Activated CD8-positive, alpha-beta memory T cell treated with anti-CD3 and anti-CD28 coated beads, Interleukin-2, amount 50 U/mL, for 1 hour (primary cell): ENCODE data around the gene CRELD2.

Experiments
- DNase-seq: peaks from one replicate; pipeline ENCODE4 v3.0.0-alpha.2; 2020; ENCODE audit errors: extremely low read depth

CRELD2 gene

GRCh38 chr22:49956914-49957825 is 38.7 kb downstream of the CRELD2 start:
- no peak for DNase-seq

DNA sequence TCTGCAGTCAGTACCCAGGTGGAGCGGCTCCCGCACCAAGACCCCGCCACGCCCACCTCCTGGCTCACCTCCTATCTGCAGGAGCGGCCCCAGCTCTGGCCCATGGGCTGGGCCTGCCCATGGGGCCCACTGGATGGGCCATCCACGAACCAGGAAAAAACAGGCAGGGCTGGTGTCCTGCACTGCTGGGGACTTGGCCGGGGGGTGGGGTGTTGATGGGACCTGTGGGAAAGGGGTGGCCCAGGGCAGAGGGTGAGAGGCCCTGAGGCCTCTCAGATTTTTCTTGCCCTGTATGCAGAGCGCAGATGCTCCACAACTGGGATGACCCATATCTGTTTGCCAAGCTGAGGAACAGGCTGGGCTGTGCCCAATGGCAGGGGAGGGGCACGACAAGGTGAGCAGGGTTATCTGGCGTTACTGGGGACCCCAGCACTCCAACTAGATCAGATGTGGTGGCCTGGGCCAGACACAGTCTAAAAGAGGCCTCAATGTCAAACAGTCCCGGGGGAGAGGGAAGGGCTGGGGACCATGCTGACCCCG is 39.5 kb downstream of the CRELD2 start:
- no peak for DNase-seq

- no peak for DNase-seq
Measured at GRCh38 chr22:49958366-49958921, 40.0 kb downstream of the CRELD2 start.

DNA sequence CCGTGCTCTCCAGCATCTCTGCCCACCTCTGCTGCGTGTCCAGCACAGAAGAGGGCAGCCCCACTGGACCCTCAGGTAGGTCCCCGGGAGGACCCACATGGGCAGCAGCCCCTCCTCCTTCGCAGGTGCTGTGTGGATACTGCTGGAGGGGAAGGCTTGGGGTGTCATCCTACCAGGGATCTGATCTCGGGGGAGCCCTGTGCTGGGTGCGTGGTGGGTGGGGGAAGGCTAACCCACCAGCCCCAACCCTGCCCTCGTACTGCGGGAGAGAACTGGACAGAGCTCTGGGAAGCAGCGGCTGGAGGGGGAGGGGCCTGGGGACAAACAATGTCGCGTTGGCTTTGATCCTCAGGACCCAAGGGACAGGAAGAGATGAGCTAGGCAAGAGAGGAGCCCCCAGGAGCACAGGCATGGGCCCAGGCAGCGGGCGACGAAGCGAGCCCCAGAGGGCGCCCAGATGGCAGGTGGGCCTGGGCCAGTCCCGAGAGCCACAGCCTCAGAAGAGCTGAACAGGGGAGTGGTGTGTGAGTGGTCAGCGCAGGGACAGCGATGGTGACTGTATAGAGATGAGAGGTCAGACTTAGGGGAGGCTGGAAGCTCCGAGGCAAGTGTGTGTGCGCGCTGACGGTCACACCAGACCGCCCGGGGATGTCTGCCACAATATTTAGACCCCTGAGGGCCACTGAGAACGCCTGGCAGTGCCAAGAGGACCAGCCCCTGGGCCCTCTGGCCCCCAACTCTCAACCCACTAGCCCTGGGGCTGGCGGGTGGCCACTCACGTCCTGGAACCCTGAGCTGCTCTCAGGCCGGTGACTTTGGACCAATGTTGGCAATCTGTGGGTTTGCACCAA is 40.7 kb downstream of the CRELD2 start:
- no peak for DNase-seq

DNA sequence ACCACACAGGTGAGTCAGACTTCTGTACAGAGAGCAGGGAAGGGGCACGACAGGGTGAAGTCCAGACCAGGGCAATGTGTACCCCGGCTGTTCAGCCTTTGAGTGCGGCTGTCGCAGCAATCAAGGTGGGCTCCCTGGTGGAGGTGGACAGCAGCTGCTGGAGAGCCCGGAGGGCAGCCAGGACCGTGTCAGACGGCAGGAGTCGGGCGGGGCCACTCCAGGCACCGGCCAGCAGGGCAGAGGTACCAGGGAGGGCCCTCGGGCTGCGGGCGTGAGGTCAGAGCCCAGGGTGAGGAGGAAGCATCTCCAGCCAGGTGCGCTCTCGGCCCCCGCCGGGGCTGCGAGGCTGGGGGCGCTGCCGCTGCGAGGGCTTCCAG is 41.3 kb downstream of the CRELD2 start:
- no peak for DNase-seq

GRCh38 chr22:49960159-49961004 is 41.9 kb downstream of the CRELD2 start, which contains the start of gene PIM3:
TSS of gene PIM3 (plus strand) at chr22:49960772. CDS start at chr22:49960948, 176 bp downstream.
- peak; percentile 72 for DNase-seq

GRCh38 chr22:49961005-49961600 is 42.7 kb downstream of the CRELD2 start:
- no peak for DNase-seq

DNA sequence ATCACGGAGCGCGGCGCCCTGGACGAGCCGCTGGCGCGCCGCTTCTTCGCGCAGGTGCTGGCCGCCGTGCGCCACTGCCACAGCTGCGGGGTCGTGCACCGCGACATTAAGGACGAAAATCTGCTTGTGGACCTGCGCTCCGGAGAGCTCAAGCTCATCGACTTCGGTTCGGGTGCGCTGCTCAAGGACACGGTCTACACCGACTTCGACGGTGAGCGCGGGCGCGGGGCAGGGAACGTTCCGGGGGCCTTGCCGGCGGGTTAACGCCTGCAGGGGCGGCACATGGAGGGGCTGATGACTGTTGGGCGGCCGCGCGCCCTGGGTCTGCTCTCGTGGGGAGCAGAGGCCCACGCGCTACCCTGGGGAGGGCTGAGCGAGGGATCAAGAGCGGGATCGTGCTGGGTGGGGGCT is 43.2 kb downstream of the CRELD2 start:
- DNase-seq: no peak

GRCh38 chr22:49962012-49962750 is 43.7 kb downstream of the CRELD2 start:
- DNase-seq: peak; percentile 68

- no peak for DNase-seq
Measured at GRCh38 chr22:49962751-49963646, 44.6 kb downstream of the CRELD2 start.

DNA sequence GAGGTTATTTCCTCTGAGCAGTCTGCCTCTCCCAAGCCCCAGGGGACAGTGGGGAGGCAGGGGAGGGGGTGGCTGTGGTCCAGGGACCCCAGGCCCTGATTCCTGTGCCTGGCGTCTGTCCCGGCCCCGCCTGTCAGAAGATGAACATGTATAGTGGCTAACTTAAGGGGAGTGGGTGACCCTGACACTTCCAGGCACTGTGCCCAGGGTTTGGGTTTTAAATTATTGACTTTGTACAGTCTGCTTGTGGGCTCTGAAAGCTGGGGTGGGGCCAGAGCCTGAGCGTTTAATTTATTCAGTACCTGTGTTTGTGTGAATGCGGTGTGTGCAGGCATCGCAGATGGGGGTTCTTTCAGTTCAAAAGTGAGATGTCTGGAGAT is 45.2 kb downstream of the CRELD2 start:
- no peak for DNase-seq

DNA sequence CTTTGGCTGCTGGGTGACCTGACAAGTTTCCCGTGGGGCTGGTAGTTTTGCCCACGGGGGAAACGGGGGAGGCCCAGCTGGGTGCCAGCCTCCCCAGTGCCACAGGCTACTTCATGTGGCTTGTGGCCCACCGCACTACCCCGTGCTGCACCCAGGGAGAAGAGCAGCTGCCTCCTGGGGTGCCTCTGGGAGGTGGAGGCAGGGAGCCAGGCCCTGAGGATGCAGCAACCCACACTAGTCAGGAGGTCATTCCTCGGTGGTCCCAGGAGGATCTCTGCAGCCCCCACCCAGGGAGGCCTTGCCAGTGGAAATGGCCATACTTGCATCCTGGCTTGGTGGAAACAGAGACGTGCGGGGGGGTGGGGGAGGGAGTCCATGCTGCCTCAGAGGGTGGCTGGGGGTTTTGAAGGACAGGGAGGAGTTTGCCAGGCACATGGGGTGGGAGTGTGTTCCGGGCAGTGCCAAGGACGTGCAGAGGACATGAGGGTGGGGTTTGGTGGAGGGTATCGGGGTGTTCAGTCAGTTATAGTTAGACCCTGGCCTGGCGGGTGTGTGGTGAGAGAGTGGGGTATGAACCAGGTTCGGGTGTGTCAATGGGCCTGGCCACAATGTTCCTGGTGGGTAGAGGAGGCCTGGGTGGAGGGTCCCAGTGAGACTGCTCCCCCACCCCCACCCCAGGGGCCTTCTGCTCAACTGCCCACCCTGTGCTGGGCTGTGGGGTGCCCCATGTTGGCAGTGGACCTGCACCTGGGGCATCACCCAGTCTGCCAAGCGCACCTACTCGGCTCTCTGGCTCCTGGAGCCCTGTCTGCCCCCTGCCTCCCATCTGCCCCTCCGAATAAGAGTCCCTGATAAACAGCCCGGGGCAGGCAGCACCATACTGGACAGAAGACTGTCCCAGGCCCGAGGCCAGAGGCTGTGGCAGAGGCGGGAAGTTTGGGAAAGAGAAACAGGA is 46.0 kb downstream of the CRELD2 start:
- DNase-seq: no peak

DNA sequence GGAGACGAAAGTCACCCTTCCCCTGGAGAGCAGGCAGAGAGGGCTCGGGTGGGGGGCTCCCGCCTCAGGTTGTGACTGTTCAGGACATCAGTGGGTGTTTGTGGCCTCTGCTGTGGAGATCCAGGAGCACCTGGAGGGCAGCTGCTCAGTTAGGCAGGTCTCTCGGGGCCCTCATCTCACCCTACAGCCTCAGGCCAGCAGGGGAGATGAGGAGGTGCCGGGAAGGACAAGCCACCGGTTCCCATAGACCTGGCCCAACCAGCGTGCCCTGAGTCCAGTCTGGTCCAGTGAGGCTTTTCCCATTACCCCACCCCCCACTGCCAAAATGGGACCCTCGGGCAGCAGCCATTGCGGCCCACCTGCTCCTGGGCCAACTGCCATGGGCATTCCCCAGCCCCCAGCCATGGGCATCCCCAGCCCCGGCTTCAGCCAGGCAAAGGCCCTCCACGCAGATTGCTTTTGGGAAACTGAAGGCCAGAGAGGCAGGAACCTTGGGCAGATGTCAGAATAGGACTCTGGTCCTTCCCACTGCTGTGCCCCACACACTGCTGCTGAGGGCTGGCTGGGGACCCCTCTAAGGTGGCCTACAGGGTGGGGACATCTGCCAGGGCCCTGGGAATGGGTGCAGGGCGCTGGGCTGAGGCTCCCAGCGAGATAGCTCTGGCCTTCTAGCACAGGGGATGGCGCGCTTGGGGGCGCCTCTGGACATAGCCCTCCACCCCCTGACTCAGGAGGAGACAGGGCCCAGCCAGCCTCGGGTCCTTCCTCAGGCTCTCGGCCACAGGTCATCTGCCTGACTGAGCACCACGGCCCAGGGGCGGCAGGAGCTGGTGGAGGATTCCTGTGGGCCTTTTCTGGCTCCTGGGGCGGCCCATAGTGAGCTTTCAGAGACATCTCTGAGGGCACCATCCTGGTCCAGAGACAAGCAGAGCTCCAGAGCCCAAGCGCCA is 46.9 kb downstream of the CRELD2 start:
- DNase-seq: no peak

- no peak for DNase-seq
Measured at GRCh38 chr22:49966041-49966773, 47.8 kb downstream of the CRELD2 start.

DNA sequence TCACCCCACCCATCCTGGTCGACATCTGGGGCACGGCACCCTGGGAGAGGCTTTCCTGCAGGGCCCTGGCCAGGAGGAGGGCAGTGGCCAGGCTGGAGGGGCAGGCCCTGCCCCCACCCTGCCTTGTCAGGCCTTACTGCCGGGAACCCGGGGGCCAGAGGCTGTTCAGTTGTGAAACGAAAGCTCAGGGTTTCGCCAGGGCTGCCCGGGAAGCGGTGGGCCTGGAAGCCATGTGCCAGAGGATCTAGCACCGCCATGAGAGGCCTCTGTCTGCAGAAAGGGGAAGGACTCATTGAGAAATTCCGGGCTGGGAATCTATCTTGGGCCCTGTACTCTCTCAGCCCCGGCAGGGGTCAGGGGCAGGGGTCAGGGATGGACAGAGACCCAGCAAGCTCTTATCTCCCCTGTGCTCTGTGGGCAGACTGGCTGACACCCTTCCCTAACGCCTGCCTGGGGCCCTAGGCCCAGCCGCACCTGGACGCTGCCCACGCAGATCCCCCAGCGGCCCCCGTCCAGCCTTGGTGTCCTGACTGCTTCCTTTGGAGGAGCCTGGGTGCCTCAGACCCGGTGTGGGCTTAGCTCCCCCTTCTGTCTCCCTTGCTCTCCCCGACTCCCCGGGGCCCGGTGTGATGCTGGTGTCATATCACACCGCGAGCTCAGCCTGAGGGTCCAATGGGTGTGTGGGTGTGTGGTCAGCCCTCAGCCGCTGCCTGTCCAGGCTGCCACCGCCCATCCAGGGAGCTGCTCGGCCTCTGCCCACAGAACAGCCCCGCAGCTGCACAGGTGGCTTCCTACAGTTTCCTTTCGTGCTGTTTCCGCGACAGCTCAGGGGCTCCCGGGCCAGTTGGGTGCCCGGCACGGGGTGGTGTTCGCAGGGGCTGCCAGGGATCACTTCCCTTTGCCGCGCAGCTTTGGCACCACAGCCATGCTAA is 48.6 kb downstream of the CRELD2 start:
- DNase-seq: no peak
